Fibroblast of lung (primary cell): ENCODE measurements around the gene SLC4A2. TPM values are rescaled to one million over a fixed set of nuclear protein-coding genes. Genes with fewer than 3 reads are reported as not detected.

Source experiments
- DNase-seq, 2 donors: peaks; one replicate each; pipeline versions ENCODE4 v3.0.0 to v3.0.0-alpha.2; 2010; ENCODE audit warnings: low read depth in 2 of 2
- H2AFZ ChIP-seq: 2 replicates; pipeline ENCODE4 v1.5.1; 2012; ENCODE audit warnings: low read length, control low read depth, inconsistent platforms
- H3K27ac ChIP-seq: 2 replicates; pipeline ENCODE4 v1.5.1; 2011; ENCODE audit warnings: low read length, control low read depth; ENCODE audit not compliant: insufficient read depth
- H3K27me3 ChIP-seq: 2 replicates; pipeline ENCODE4 v1.5.1; 2011; ENCODE audit warnings: mild to moderate bottlenecking, low read length; ENCODE audit not compliant: control insufficient read depth, insufficient read depth
- H3K36me3 ChIP-seq: 2 replicates; pipeline ENCODE4 v1.5.1; 2011; ENCODE audit warnings: low read length; ENCODE audit not compliant: control insufficient read depth, insufficient read depth
- H3K4me1 ChIP-seq: 2 replicates; pipeline ENCODE4 v1.5.1; 2011; ENCODE audit warnings: low read length; ENCODE audit not compliant: control insufficient read depth, insufficient read depth; ENCODE audit errors: extremely low read depth
- H3K4me2 ChIP-seq: 2 replicates; pipeline ENCODE4 v1.5.1; 2011; ENCODE audit warnings: low read length, control low read depth; ENCODE audit not compliant: insufficient read depth; ENCODE audit errors: extremely low read depth
- H3K4me3 ChIP-seq, 4 experiments: fragments of 200-600 bp in 1 of 4; sonication (generic) in 1 of 4; replicated peaks in 1 of 4; 2 replicates each; pipeline ENCODE4 v1.5.1; 2011 to 2016; ENCODE audit warnings: low read length in 4 of 4, low read depth in 3 of 4, mild to moderate bottlenecking in 3 of 4, control low read depth in 2 of 4, inconsistent platforms in 1 of 4, mixed read lengths in 1 of 4; ENCODE audit not compliant: insufficient read depth in 1 of 4; ENCODE audit errors: control extremely low read depth in 1 of 4
- H3K79me2 ChIP-seq: 2 replicates; pipeline ENCODE4 v1.5.1; 2012; ENCODE audit warnings: mild to moderate bottlenecking, low read length, inconsistent platforms; ENCODE audit not compliant: control insufficient read depth, insufficient read depth
- H3K9ac ChIP-seq: 2 replicates; pipeline ENCODE4 v1.5.1; 2011; ENCODE audit warnings: mild to moderate bottlenecking, low read length, control low read depth; ENCODE audit not compliant: insufficient read depth
- H3K9me3 ChIP-seq: 2 replicates; pipeline ENCODE4 v1.5.1; 2012; ENCODE audit warnings: low read depth, low read length; ENCODE audit not compliant: control insufficient read depth, insufficient read depth
- H4K20me1 ChIP-seq: 2 replicates; pipeline ENCODE4 v1.5.1; 2011; ENCODE audit warnings: low read length; ENCODE audit not compliant: control insufficient read depth, insufficient read depth; ENCODE audit errors: extremely low read depth
- EZH2 ChIP-seq: IDR thresholded peaks from 2 replicates; pipeline ENCODE4 v1.5.1; 2012; ENCODE audit warnings: low read length, control low read depth, mild to moderate bottlenecking; ENCODE audit errors: missing control alignments
- polyA plus RNA-seq, 2 donors: library from polyadenylated mRNA; depleted of rRNA in 1 of 2; stranded (reverse) in 1 of 2; unstranded in 1 of 2; fragments of >200 nt; gene quantifications; 2 replicates each; pipeline ENCODE4 v1.2.1, GENCODE V29; 2011 to 2012; ENCODE audit warnings: missing spikeins in 1 of 2
- total RNA-seq: library from RNA; depleted of rRNA; stranded (reverse); fragments of >200 nt; gene quantifications from 2 replicates; pipeline ENCODE4 v1.2.1, GENCODE V29; 2014
- TF ChIP-seq, protein P1 (sequence below), 2 donors: IDR thresholded peaks in 1 of 2; conservative IDR thresholded peaks in 1 of 2; 1 replicate in 1 of 2; 2 replicates in 1 of 2; pipeline ENCODE4 v1.5.1; 2011 to 2012; ENCODE audit warnings: low read length in 2 of 2, control low read depth in 1 of 2, inconsistent platforms in 1 of 2, low read depth in 1 of 2, mild to moderate bottlenecking in 1 of 2

The SLC4A2 gene
- total and polyA plus RNA-seq, 2 donors (not counting 1 experiment from before 2014, with no cell fraction given): 30.5 to 61.8 TPM

DNA sequence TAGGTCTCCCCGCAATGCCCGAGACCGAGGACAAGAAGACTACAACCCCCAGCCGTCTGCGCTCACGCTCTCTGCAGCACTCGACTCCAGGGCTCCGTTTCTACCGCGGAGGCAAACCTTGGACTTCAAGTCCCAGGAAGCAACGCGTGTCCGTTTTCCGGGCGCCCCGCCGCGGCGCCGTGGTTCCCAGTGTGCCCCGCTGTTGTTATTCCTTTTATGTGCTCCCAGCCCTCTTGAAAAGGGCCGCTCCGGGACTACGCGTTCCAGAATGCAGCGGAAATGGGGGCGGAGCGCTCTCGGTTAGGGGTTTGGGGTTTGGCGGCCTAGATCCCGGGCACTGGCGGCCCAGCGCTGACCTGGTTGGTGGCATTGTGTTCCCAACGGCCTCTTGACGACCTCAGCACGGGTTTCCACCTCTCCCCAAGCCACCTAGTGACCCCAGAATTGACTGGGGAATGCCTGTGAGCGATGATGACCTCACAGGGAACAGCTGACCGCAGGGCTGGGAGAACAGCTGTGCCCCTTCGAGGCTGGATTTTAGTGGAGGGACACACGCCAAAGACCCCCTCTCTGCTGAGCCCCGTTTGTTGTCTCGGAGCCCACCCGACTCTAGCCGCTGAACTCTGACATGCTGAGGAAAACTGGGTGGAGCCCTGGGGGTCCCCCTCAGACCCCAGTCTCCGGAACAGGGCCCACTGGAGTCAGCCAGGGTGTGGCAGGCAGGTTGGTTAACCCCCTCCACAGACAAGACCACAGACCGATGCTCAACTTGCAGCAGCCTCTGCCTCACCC lies 1.2 kb upstream of the SLC4A2 start:
- TF ChIP-seq EZH2: no peak
- TF ChIP-seq, protein P1, sequence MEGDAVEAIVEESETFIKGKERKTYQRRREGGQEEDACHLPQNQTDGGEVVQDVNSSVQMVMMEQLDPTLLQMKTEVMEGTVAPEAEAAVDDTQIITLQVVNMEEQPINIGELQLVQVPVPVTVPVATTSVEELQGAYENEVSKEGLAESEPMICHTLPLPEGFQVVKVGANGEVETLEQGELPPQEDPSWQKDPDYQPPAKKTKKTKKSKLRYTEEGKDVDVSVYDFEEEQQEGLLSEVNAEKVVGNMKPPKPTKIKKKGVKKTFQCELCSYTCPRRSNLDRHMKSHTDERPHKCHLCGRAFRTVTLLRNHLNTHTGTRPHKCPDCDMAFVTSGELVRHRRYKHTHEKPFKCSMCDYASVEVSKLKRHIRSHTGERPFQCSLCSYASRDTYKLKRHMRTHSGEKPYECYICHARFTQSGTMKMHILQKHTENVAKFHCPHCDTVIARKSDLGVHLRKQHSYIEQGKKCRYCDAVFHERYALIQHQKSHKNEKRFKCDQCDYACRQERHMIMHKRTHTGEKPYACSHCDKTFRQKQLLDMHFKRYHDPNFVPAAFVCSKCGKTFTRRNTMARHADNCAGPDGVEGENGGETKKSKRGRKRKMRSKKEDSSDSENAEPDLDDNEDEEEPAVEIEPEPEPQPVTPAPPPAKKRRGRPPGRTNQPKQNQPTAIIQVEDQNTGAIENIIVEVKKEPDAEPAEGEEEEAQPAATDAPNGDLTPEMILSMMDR (conservative IDR thresholded peaks at IDR 0.05 in 1 of 2, IDR thresholded peaks at IDR 0.05 in 1 of 2; ENCODE audit: low read depth in 1 of 2, low read length in 2 of 2): peak in 1 of 2 donors; percentile 0
- peaks cover 23% of the 10 kb centered on the region for H3K4me1 ChIP-seq
- peak overlapping the region; percentile 54 for H3K9ac ChIP-seq

DNA sequence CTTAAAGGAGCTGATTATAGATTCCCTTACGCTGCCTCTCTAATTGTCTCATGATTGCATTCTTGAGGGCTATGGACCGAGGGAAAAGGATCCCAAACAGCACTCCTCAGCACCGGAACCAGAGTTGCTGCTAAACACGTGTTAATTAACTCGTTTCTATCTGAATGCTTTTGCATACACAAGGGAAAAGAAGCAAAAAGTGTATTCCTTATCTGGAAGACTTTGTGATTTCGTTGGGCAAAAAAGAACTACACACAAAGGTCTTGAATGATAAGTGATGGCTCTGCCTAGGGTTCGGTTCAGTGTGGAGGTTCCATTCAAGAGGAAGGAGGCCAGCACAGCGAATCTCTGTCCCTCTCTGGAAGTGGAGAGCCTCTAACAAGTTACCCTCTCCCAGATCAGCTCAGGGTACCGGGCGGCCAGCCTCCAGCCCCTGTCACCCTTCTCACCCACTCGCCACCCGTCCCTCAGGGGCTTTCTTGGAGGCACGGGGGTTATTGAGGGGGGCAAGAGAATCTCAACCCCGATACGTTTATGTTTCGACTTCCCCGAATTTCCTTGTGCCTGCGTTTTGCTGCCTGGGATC lies 515 bp upstream of the SLC4A2 start:
- peaks cover 33% of the 10 kb centered on the region for H3K79me2 ChIP-seq
- H3K27me3 ChIP-seq: no peaks in the 10 kb centered on the region
- peak overlapping the region; percentile 71 for H3K4me2 ChIP-seq
- H3K9me3 ChIP-seq: no peaks in the 10 kb centered on the region
- peak overlapping the region; percentile 93 for H3K27ac ChIP-seq
- peak in 1 of 2 donors; percentile 58 for DNase-seq
- peaks cover 23% of the 10 kb centered on the region for H3K4me1 ChIP-seq
- H3K36me3 ChIP-seq: peaks cover 1% of the 10 kb centered on the region
- no peaks in the 10 kb centered on the region for H4K20me1 ChIP-seq
- H3K4me3 ChIP-seq: peak overlapping the region; percentile 55 to 89 (median 81)
- no peak for TF ChIP-seq EZH2
- TF ChIP-seq, protein P1 (conservative IDR thresholded peaks at IDR 0.05 in 1 of 2, IDR thresholded peaks at IDR 0.05 in 1 of 2; ENCODE audit: low read depth in 1 of 2, low read length in 2 of 2): no peak
- peak overlapping the region; percentile 74 for H3K9ac ChIP-seq
- no peak overlapping the region for H2AFZ ChIP-seq

More for the DNA sequence above, 1.2 kb upstream of the SLC4A2 start:
- Histone ChIP-seq H3K27ac (peak overlapping the region; percentile 93), H2AFZ (peak overlapping the region; percentile 28), H3K4me2 (peak overlapping the region; percentile 71), H3K9me3 (no peaks in the 10 kb centered on the region), H4K20me1 (no peaks in the 10 kb centered on the region), H3K4me3 (peak overlapping the region; percentile 34 to 89 (median 58)), H3K27me3 (no peaks in the 10 kb centered on the region), H3K79me2 (peaks cover 30% of the 10 kb centered on the region), H3K36me3 (peaks cover 1% of the 10 kb centered on the region)
- DNase-seq: peak; percentile 100

DNA sequence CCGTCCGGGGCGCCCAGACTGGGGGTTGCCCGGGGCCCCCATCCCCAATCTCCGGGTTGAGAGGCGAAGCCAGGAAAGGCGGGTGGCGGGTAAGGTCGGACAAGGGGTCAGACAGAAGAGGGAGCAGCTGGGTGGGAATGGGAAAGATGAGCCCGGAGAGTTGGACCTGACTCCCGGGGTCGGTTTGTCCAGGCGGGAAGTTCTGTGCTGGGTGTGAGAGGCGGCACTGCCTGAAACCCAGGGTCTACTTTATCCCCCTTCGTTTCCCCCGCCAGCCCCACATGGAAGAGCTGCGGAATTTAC lies 675 bp downstream of the SLC4A2 start:
- DNase-seq: no peak
- peak overlapping the region; percentile 93 for H3K4me2 ChIP-seq
- H3K4me1 ChIP-seq: peaks cover 23% of the 10 kb centered on the region
- peak overlapping the region; percentile 93 for H3K27ac ChIP-seq
- no peaks in the 10 kb centered on the region for H3K27me3 ChIP-seq
- TF ChIP-seq, protein P1 (conservative IDR thresholded peaks at IDR 0.05 in 1 of 2, IDR thresholded peaks at IDR 0.05 in 1 of 2; ENCODE audit: low read depth in 1 of 2, low read length in 2 of 2): no peak
- no peak for TF ChIP-seq EZH2
- H3K36me3 ChIP-seq: peaks cover 9% of the 10 kb centered on the region
- peak overlapping the region; percentile 74 for H3K9ac ChIP-seq
- peaks cover 33% of the 10 kb centered on the region for H3K79me2 ChIP-seq
- no peaks in the 10 kb centered on the region for H4K20me1 ChIP-seq
- peak overlapping the region; percentile 80 to 89 (median 81) for H3K4me3 ChIP-seq
- H3K9me3 ChIP-seq: no peaks in the 10 kb centered on the region
- H2AFZ ChIP-seq: no peak overlapping the region
